Central memory CD8-positive, alpha-beta T cell (primary cell): ENCODE measurements around the gene DNAH1.

ENCODE experiments used
- ATAC-seq: fragments of 150-1000 bp; cut with Tn5 transposase; replicated peaks from 2 replicates; pipeline ENCODE4 v1.10.0; 2022; ENCODE audit warnings: mild to moderate bottlenecking, moderate FRiP score, moderate number of reproducible peaks; ENCODE audit not compliant: poor library complexity, severe bottlenecking; ENCODE audit errors: extremely low read depth
- DNase-seq, 2 donors: peaks; one replicate each; pipeline ENCODE4 v3.0.0; 2021; ENCODE audit warnings: low spot score in 2 of 2
- H3K27ac Mint-ChIP-seq: one replicate; pipeline ENCODE4 v1.8.0; 2022; ENCODE audit warnings: low read depth, mild to moderate bottlenecking, moderate library complexity, mixed read lengths
- H3K27me3 Mint-ChIP-seq: one replicate; pipeline ENCODE4 v1.8.0; 2022; ENCODE audit warnings: mixed read lengths
- H3K36me3 Mint-ChIP-seq: one replicate; pipeline ENCODE4 v1.8.0; 2022; ENCODE audit warnings: mild to moderate bottlenecking, moderate library complexity, mixed read lengths; ENCODE audit not compliant: insufficient read depth
- H3K4me1 Mint-ChIP-seq: one replicate; pipeline ENCODE4 v1.8.0; 2022; ENCODE audit warnings: mixed read lengths
- H3K4me3 Mint-ChIP-seq: one replicate; pipeline ENCODE4 v1.8.0; 2022; ENCODE audit warnings: mild to moderate bottlenecking, moderate library complexity, mixed read lengths
- H3K9me3 Mint-ChIP-seq: one replicate; pipeline ENCODE4 v1.8.0; 2022; ENCODE audit warnings: mixed read lengths

The DNAH1 gene

DNA sequence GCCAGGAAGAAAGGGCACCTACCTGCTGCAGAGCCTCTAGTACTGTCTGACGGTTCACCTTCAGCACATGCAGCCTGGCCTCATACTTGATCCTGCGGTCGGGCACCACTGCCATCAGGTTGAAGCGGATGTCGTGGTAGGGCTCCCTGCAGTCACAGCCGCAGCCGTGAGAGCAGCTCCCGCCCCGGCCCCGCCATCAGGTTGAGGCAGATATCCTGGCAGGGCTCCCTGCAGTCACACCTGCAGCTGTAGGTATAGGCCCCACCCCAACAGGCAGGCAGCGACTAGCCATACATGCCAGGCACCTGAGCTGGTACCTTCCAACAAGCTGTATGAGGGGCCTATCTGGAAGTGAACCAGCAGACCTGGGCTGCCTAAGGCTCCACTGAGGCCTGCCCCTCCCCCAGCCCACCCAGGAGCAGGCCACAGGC, 90.1 kb downstream of the DNAH1 start:
- Mint-ChIP-seq H3K4me3 (no peak overlapping the region), H3K27ac (no peak overlapping the region), H3K9me3 (no peaks in the 10 kb centered on the region), H3K36me3 (peaks cover 68% of the 10 kb centered on the region), H3K27me3 (no peaks in the 10 kb centered on the region), H3K4me1 (peaks cover 27% of the 10 kb centered on the region)
- no peak for DNase-seq
- ATAC-seq: no peak

DNA sequence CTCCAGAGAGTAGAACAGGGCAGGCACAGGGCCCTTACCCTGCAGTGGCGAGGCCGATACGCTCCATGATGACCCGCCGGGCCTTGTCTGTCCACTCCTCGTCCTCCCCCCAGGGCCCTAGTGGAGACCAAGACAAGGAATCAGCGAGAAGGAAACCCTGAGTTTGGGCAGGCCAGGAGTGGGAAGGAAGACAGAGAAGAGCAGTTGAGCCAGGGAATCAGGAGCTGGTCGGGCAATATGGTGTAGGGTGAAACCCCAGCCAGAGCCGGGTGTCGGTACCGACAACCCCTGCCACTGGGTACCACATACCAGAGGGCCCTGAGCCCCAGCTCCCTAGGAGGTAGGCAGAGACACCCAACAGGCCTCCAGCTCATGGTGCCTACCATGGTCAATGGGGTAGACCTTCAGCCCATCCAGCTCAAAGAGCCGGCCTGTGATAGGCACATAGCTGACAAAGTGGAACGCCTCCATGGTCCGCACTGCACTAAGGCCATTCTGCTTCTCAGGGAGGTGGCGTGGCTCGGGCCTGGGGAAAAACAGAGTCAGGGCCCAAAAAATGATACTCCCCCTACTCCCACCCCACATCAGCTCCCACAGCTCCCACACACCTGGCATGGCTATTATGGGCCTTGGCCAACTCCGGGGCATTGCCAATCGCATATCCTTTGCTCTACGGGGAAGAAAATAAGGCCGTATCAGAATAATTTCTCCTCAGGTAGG, 90.8 kb downstream of the DNAH1 start:
- H3K9me3 Mint-ChIP-seq: no peaks in the 10 kb centered on the region
- ATAC-seq (no peak), DNase-seq (no peak)
- peaks cover 63% of the 10 kb centered on the region for H3K36me3 Mint-ChIP-seq
- H3K4me1 Mint-ChIP-seq: peaks cover 33% of the 10 kb centered on the region
- H3K27me3 Mint-ChIP-seq: no peaks in the 10 kb centered on the region
- no peak overlapping the region for H3K27ac Mint-ChIP-seq
- H3K4me3 Mint-ChIP-seq: no peak overlapping the region

GRCh38 chr3:52407779-52408178, 91.7 kb downstream of the DNAH1 start:
- no peaks in the 10 kb centered on the region for H3K9me3 Mint-ChIP-seq
- H3K4me3 Mint-ChIP-seq: peak overlapping the region; percentile 90
- ATAC-seq: no peak
- H3K27me3 Mint-ChIP-seq: no peaks in the 10 kb centered on the region
- peak overlapping the region; percentile 95 for H3K27ac Mint-ChIP-seq
- peaks cover 33% of the 10 kb centered on the region for H3K4me1 Mint-ChIP-seq
- no peak for DNase-seq
- peaks cover 56% of the 10 kb centered on the region for H3K36me3 Mint-ChIP-seq

GRCh38 chr3:52408466-52408865, 92.3 kb downstream of the DNAH1 start:
- no peak for ATAC-seq

DNA sequence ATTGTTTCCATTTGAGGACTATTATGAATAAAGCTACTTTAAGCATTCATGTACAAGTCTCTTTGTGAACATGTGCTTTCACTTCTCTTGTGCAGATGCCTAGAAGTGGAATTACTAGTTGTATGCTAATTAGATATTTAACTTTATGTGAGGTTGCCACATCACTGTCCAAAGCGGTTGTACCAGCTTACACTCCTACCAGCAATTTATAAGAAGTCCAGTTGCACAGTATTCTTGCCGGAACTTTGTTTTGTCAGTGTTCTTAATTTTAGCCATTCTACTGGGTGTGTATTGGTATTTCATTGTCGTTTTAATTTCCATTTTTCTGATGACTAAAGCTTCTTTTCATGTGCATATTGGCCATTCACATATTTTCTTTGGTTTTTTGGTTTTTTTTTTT, 99.7 kb downstream of the DNAH1 start:
- DNase-seq: no peak
- Mint-ChIP-seq H3K9me3 (no peaks in the 10 kb centered on the region), H3K4me1 (peaks cover 10% of the 10 kb centered on the region), H3K27me3 (no peaks in the 10 kb centered on the region), H3K36me3 (peaks cover 8% of the 10 kb centered on the region), H3K27ac (no peak overlapping the region), H3K4me3 (no peak overlapping the region)
- no peak for ATAC-seq

More at GRCh38 chr3:52408466-52408865, 92.3 kb downstream of the DNAH1 start:
- no peaks in the 10 kb centered on the region for H3K9me3 Mint-ChIP-seq
- peaks cover 33% of the 10 kb centered on the region for H3K4me1 Mint-ChIP-seq
- H3K27ac Mint-ChIP-seq: peak overlapping the region; percentile 95
- DNase-seq: no peak
- peak overlapping the region; percentile 90 for H3K4me3 Mint-ChIP-seq
- H3K27me3 Mint-ChIP-seq: no peaks in the 10 kb centered on the region
- peaks cover 52% of the 10 kb centered on the region for H3K36me3 Mint-ChIP-seq

- Mint-ChIP-seq H3K4me1 (no peaks in the 10 kb centered on the region), H3K36me3 (peaks cover 2% of the 10 kb centered on the region), H3K4me3 (no peak overlapping the region), H3K27me3 (no peaks in the 10 kb centered on the region), H3K27ac (no peak overlapping the region), H3K9me3 (no peaks in the 10 kb centered on the region)
- no peak for ATAC-seq
- no peak for DNase-seq
These were observed 104.3 kb downstream of the DNAH1 start for GRCh38 chr3:52420388-52420787.

GRCh38 chr3:52422669-52423068, 106.5 kb downstream of the DNAH1 start:
- Mint-ChIP-seq H3K27ac (peak overlapping the region; percentile 12), H3K9me3 (no peaks in the 10 kb centered on the region), H3K4me3 (no peak overlapping the region), H3K4me1 (no peaks in the 10 kb centered on the region), H3K36me3 (no peaks in the 10 kb centered on the region), H3K27me3 (no peaks in the 10 kb centered on the region)
- ATAC-seq: no peak
- DNase-seq: no peak

GRCh38 chr3:52423173-52423572, 107.1 kb downstream of the DNAH1 start:
- Mint-ChIP-seq H3K4me1 (no peaks in the 10 kb centered on the region), H3K27ac (no peak overlapping the region), H3K36me3 (no peaks in the 10 kb centered on the region), H3K4me3 (no peak overlapping the region), H3K9me3 (no peaks in the 10 kb centered on the region), H3K27me3 (no peaks in the 10 kb centered on the region)
- ATAC-seq (no peak), DNase-seq (no peak)

- H3K4me3 Mint-ChIP-seq: no peak overlapping the region
- H3K27me3 Mint-ChIP-seq: no peaks in the 10 kb centered on the region
- no peak for DNase-seq
- no peak overlapping the region for H3K27ac Mint-ChIP-seq
- ATAC-seq: no peak
- no peaks in the 10 kb centered on the region for H3K9me3 Mint-ChIP-seq
- peaks cover 11% of the 10 kb centered on the region for H3K4me1 Mint-ChIP-seq
- no peaks in the 10 kb centered on the region for H3K36me3 Mint-ChIP-seq
These were observed 112.3 kb downstream of the DNAH1 start for GRCh38 chr3:52428151-52429005.

- Mint-ChIP-seq H3K4me3 (no peak overlapping the region), H3K36me3 (no peaks in the 10 kb centered on the region), H3K9me3 (no peaks in the 10 kb centered on the region), H3K27ac (no peak overlapping the region), H3K27me3 (no peaks in the 10 kb centered on the region), H3K4me1 (peaks cover 11% of the 10 kb centered on the region)
- DNase-seq (no peak), ATAC-seq (no peak)
These were observed 112.9 kb downstream of the DNAH1 start for GRCh38 chr3:52429031-52429430.

DNA sequence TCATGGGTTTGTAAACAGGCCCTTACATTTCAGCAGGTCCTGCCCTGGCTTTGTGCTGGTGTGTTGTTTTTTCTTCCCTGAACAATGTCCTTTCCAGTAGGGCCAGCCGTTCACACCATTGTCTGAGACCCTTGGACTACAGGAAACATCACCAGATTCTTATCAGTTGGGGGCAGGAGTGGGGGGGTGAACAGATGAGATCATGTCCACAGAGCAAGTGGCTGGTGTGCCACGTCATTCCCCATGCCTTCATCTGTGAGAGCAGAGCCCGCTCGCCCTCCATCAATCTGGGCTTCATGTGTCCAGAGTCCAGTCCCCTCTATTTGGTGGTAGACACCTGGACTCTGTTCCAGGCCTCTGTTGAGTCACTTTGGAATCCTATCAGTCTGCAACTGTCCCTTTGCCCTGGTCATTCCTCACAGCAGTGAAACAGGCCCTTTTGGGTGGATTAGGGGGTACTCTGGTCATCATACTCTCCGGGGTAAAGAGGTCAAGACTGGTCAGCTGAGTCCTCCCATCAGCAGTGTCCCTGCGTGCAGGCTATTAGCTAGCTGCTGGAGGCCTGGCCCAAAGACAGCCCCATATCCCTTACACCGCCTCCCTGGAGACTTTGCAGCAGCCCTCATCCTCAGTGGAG, 113.8 kb downstream of the DNAH1 start:
- Mint-ChIP-seq H3K9me3 (no peaks in the 10 kb centered on the region), H3K4me3 (no peak overlapping the region), H3K27me3 (no peaks in the 10 kb centered on the region), H3K27ac (no peak overlapping the region), H3K36me3 (no peaks in the 10 kb centered on the region), H3K4me1 (peaks cover 11% of the 10 kb centered on the region)
- DNase-seq (no peak), ATAC-seq (no peak)

- no peak for DNase-seq
- H3K9me3 Mint-ChIP-seq: no peaks in the 10 kb centered on the region
- no peaks in the 10 kb centered on the region for H3K36me3 Mint-ChIP-seq
- H3K27me3 Mint-ChIP-seq: no peaks in the 10 kb centered on the region
- H3K27ac Mint-ChIP-seq: no peak overlapping the region
- H3K4me3 Mint-ChIP-seq: no peak overlapping the region
- peaks cover 11% of the 10 kb centered on the region for H3K4me1 Mint-ChIP-seq
- ATAC-seq: no peak
These were observed 114.3 kb downstream of the DNAH1 start for GRCh38 chr3:52430416-52430810.
